Activated naive CD4-positive, alpha-beta T cell treated with anti-CD3 and anti-CD28 coated beads for 36 hours (primary cell): ENCODE measurements around the gene MYO5A. TPM values are rescaled to one million over a fixed set of nuclear protein-coding genes. Genes with fewer than 3 reads are reported as not detected.

Experiments used
- CTCF ChIA-PET: fragments of 350-600 bp; sonication (Branson Sonifier 250); formaldehyde crosslinking; loops from one replicate; lab custom pipeline; 2021; ENCODE audit warnings: antibody characterized with exemption; lab: Charles Lee
- DNase-seq: peaks from one replicate; pipeline ENCODE4 v3.0.0-alpha.2; 2020
- H3K27ac Mint-ChIP-seq: one replicate; pipeline ENCODE4 v1.8.0; 2021; ENCODE audit warnings: mild to moderate bottlenecking, mixed read lengths
- H3K27me3 Mint-ChIP-seq: one replicate; pipeline ENCODE4 v1.8.0; 2021; ENCODE audit warnings: low read depth, mixed read lengths
- H3K36me3 Mint-ChIP-seq: one replicate; pipeline ENCODE4 v1.8.0; 2021; ENCODE audit warnings: low read depth, mixed read lengths
- H3K4me1 Mint-ChIP-seq: one replicate; pipeline ENCODE4 v1.8.0; 2021; ENCODE audit warnings: low read depth, mixed read lengths
- H3K4me3 Mint-ChIP-seq: one replicate; pipeline ENCODE4 v1.8.0; 2021; ENCODE audit warnings: mild to moderate bottlenecking, moderate library complexity, mixed read lengths
- H3K9me3 Mint-ChIP-seq: one replicate; pipeline ENCODE4 v1.8.0; 2021; ENCODE audit warnings: mixed read lengths
- intact Hi-C: fragments of 100-400 bp; cut with micrococcal nuclease; formaldehyde crosslinking; loops from one replicate; pipeline ENCODE4 v1.15.1; 2023
- total RNA-seq, 2 experiments: library from RNA; stranded (reverse); gene quantifications; one replicate each; pipeline ENCODE4 v1.2.3, GENCODE V29; 2021

MYO5A gene
- total RNA-seq, 2 experiments from 2014 or later: 13.2 to 13.7 TPM

DNA sequence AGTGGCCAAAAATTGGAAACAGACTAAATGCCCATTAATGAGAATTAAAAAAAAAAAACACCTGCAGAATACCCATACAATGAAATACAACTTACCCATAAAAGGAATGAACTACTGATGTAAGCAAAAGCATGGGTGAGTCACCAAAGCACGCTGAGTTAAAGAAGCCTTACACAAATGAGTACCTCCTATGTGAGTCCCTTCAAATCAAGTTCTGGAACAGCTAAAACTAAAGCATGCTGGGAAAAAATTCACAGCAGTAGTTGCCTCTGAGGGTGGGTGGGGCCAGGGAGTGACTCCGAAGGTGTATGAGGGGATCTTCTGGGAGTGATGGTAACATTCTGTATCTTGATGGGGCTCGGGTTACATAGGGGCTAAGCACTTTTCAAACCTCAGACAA is 244.5 kb downstream of the MYO5A start:
- intact Hi-C loops: no loop called here
- no peaks in the 10 kb centered on the region for H3K36me3 Mint-ChIP-seq
- DNase-seq: peak; percentile 35
- H3K27me3 Mint-ChIP-seq: no peaks in the 10 kb centered on the region
- H3K4me1 Mint-ChIP-seq: no peaks in the 10 kb centered on the region
- no peaks in the 10 kb centered on the region for H3K9me3 Mint-ChIP-seq
- CTCF ChIA-PET: no interaction called here
- H3K27ac Mint-ChIP-seq: no peak overlapping the region
- no peak overlapping the region for H3K4me3 Mint-ChIP-seq

DNA sequence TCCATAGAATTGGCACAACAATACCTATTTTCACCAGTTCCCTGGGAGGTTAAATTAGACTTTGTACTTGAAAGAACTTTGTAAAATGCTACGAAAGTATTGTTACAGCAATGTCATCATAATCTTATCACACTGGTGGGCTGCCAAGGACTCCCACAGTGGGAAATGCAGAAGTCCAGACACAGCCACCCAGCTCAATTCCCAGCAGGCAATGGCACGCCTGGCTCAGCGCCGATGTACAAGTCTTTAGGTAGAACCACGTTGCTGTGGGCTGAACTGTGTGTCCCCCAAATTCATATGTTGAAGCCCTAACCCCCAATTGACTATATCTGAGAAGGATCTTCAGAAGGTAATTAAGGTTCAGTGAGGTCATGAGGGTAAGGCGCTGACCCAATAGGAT is 245.4 kb downstream of the MYO5A start:
- Mint-ChIP-seq H3K36me3 (no peaks in the 10 kb centered on the region), H3K27ac (no peak overlapping the region), H3K9me3 (no peaks in the 10 kb centered on the region), H3K4me1 (no peaks in the 10 kb centered on the region), H3K4me3 (no peak overlapping the region), H3K27me3 (no peaks in the 10 kb centered on the region)
- no peak for DNase-seq
- CTCF ChIA-PET: no interaction called here
- intact Hi-C loops: no loop called here

DNA sequence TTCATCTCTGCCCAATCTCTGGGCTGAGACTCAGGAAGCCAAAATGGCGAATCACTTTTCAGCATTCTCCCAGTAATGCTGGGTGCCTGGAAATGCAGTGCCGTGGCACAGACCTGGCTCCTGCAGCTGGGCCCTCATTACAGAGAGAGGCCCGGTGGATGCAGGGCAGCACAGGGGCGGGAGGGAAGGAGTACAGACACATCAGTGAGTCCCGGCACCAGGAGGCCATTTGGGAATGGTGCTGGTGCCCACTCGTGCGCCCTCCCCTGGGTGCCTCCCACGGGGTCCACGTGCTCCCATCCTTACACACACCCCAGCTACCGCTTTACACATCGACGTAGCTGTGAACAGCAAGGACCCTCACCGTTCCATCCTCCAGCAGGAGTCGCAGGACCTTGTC is 246.3 kb downstream of the MYO5A start:
- CTCF ChIA-PET: no interaction called here
- Mint-ChIP-seq H3K4me1 (no peaks in the 10 kb centered on the region), H3K36me3 (no peaks in the 10 kb centered on the region), H3K27ac (no peak overlapping the region), H3K4me3 (no peak overlapping the region), H3K9me3 (no peaks in the 10 kb centered on the region), H3K27me3 (no peaks in the 10 kb centered on the region)
- no peak for DNase-seq
- intact Hi-C loops: no loop called here

DNA sequence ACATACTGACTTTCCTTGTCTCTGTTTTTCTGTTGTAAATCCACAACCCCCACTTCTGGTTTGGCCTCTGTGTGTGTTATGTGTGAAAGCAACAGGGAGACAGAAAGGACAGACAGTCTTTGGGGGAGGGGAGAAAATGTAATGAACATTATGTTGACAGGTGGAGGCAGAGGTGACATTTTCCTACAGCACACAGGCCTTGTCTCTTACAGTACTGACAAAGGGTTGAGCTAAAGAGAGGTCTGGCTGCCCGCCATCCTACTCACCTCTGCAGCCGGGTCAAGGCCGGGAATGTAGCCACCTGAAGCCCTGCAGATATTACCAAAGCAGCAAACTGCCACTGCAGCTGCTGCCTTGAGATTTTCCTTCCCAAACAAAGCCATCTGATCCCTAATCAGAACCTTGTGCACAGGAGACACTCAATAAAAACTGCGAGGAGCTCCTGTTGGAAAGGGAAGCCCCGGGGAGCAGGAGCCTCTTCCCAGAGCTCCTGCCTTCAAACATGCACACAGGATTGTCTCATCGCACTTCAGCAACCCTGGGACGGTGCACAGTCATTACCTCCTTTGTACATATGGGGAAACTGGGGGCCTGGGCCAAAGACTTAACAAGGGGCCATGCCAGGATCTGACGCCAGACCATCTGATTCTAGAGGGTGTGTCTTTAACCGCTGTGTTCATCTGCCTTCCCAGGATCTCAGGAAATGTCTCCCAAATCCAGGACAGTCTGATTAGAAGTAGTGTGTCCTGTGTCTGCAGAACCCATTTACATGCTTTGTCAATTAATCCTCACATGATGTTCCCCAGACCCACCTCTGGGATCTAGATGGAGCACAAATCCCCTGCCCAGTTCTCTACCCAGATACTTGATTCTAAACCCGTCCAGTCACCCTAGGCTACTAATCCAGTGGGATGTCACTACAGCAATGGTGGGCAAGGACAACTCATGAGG is 247.3 kb downstream of the MYO5A start:
- Mint-ChIP-seq H3K36me3 (no peaks in the 10 kb centered on the region), H3K27ac (no peak overlapping the region), H3K9me3 (no peaks in the 10 kb centered on the region), H3K4me1 (no peaks in the 10 kb centered on the region), H3K27me3 (no peaks in the 10 kb centered on the region), H3K4me3 (no peak overlapping the region)
- intact Hi-C loops: no loop called here
- DNase-seq: no peak
- CTCF ChIA-PET: no interaction called here

DNA sequence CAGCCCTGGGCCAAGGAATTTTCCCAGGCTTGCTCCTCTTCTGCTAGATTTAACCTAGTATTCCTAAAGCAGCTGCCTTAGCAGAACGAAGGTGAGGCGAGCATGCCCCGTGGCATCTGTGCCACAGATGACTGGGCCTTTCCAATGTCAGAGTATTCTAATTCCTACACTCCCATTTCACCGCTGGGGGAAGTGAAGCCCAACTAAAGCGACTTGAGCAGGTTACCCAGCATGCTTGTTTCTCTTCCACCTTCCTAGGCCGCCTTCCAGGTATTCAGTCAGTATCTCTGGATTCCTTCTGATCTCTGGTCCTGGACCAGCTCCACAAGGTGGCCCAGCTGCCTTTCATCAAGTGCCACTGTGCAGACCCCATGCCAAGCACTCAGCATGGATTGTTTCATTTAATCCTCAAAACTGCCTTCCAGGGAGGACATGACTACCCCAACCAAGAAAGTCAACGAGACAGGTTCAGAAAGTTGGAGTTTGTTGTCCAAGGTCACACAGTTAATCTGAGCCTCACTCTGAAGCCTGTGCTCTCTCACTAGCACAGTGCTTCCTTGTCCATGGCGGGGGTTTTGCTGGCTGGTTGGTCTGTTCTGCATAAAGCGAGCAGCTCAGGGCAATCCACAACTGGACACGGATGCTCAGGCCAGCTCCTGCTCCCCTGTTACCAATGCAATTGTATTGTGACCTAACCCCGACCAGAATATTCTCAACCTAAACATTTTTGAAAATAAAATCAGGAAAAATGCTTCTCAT is 248.2 kb downstream of the MYO5A start:
- no peak for DNase-seq
- Mint-ChIP-seq H3K4me1 (no peaks in the 10 kb centered on the region), H3K36me3 (no peaks in the 10 kb centered on the region), H3K4me3 (no peak overlapping the region), H3K27ac (no peak overlapping the region), H3K27me3 (peaks cover 3% of the 10 kb centered on the region), H3K9me3 (no peaks in the 10 kb centered on the region)
- intact Hi-C loops: no loop called here
- CTCF ChIA-PET: interaction anchor here (0.5 to 1.7 kb wide), 3 partner anchors 23 to 235 kb away, joined by 3 to 9 read pairs (median 3); no protein-coding TSS in a partner anchor

DNA sequence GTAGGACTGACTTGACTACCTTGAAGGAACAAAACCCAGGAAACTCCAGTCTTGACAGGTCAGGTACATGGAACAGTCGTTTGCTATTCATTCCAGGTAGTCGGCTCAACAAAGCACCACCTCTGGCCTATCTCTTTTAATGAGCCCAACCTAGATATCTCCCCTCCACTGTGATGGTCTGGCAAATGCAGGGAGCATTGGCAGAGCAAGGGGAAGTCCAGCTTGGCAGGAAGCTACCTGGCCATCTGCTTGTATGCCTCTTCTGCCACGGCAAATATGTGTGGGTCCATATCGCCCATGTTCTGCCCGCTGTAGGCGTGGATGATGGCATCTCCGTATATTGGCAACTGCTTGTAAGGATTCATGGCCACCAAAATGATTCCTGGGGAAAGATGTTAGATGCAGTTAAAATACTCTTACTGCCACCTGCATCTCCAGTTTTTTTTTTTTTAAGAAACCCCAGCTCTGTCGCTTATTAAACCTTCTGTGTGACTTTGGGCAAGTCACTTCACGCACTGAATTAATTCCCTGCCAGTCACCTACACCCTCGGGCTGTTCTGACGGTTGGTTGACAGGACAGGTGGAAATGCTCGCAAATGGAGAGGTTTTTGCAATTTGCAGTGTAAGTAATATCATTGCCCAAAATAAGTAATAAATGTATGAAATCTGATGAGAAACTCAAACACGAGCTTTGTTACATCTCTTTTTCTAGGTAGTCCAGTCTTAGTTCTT is 249.9 kb downstream of the MYO5A start:
- Mint-ChIP-seq H3K4me3 (no peak overlapping the region), H3K36me3 (no peaks in the 10 kb centered on the region), H3K4me1 (no peaks in the 10 kb centered on the region), H3K27me3 (peaks cover 5% of the 10 kb centered on the region), H3K9me3 (no peaks in the 10 kb centered on the region), H3K27ac (no peak overlapping the region)
- intact Hi-C loops: no loop called here
- DNase-seq: no peak
- CTCF ChIA-PET: interaction anchor here (0.6 to 1.7 kb wide), 4 partner anchors 22 to 561 kb away, joined by 3 to 9 read pairs (median 4); no protein-coding TSS in a partner anchor

DNA sequence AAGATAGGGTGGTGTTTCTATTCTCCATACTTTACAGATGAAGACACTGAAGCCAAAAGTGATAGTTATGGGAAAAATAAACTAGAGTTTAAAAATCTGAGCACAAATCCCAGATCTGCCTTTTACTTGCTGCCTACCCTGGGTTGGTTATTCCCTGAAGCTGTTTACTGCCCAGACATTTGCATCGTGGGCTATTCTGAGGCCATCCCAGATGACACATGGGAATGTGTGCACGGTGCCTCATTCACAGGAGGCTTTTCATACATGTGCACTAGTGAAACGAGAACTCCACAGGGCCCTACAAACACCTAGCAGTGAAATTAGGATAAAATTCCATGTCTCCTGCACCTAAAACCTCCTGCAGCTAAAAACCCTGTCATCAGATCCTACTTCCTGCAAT is 250.5 kb downstream of the MYO5A start:
- CTCF ChIA-PET: interaction anchor here (0.6 kb wide), 1 partner anchor 22 kb away, joined by 3 read pairs; no protein-coding TSS in a partner anchor
- H3K9me3 Mint-ChIP-seq: no peaks in the 10 kb centered on the region
- no peaks in the 10 kb centered on the region for H3K36me3 Mint-ChIP-seq

DNA sequence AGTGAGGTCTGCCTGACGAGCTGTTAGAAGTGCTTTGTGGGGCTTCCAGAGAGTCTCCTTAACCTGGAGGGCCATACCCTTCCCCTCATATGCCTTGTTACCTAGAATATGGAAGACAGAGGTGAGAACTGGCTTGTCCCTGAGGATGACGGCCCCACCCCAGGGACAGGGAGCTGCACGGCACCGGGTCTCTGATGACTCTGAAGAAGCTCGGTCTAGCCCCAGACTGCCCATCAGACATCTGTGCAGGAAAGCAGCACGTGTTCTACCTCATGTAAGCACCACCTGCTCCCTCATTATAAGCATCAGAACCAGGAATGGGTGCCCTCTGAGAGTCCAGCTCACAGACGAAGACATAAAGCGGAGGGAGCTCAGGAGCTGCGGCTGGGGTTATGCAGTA is 251.1 kb downstream of the MYO5A start:
- peaks cover 5% of the 10 kb centered on the region for H3K27me3 Mint-ChIP-seq
- no peaks in the 10 kb centered on the region for H3K4me1 Mint-ChIP-seq
- CTCF ChIA-PET: interaction anchor here (0.5 kb wide), 2 partner anchors 176 to 777 kb away, joined by 3 to 4 read pairs; no protein-coding TSS in a partner anchor
- no peaks in the 10 kb centered on the region for H3K36me3 Mint-ChIP-seq
- no peaks in the 10 kb centered on the region for H3K9me3 Mint-ChIP-seq
- no peak overlapping the region for H3K4me3 Mint-ChIP-seq
- H3K27ac Mint-ChIP-seq: no peak overlapping the region
- intact Hi-C loops: no loop called here
- DNase-seq: no peak

More for the DNA sequence above, 250.5 kb downstream of the MYO5A start:
- Mint-ChIP-seq H3K4me3 (no peak overlapping the region), H3K27ac (no peak overlapping the region), H3K4me1 (no peaks in the 10 kb centered on the region), H3K27me3 (peaks cover 5% of the 10 kb centered on the region)
- DNase-seq: no peak
- intact Hi-C loops: no loop called here

DNA sequence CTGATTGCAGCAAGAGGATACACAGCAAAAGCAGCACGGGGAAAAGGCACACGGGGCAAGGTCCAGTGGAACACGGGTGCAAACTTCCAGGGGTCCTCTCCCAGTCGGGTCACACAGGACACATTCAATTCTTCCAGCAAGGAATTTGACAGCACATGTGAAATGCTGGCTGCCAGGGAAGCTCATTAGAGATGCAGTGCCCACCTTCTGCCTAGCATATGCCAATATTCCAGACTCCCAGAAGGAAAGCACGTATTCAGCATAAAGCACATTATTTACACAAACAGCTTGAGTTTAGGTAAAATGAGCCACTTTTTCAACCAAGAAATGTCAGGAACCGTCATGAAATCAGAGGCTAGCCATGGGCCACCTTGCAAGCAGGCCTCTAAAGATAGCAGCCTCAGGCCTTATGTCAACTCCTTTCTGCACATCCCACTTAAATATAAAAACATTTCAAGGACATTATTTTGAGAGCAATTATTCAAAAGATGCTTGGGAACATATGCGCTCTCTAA is 252.4 kb downstream of the MYO5A start:
- intact Hi-C loops: no loop called here
- Mint-ChIP-seq H3K27me3 (peaks cover 5% of the 10 kb centered on the region), H3K9me3 (no peaks in the 10 kb centered on the region), H3K4me3 (no peak overlapping the region), H3K27ac (no peak overlapping the region), H3K36me3 (no peaks in the 10 kb centered on the region), H3K4me1 (no peaks in the 10 kb centered on the region)
- no peak for DNase-seq
- CTCF ChIA-PET: no interaction called here

DNA sequence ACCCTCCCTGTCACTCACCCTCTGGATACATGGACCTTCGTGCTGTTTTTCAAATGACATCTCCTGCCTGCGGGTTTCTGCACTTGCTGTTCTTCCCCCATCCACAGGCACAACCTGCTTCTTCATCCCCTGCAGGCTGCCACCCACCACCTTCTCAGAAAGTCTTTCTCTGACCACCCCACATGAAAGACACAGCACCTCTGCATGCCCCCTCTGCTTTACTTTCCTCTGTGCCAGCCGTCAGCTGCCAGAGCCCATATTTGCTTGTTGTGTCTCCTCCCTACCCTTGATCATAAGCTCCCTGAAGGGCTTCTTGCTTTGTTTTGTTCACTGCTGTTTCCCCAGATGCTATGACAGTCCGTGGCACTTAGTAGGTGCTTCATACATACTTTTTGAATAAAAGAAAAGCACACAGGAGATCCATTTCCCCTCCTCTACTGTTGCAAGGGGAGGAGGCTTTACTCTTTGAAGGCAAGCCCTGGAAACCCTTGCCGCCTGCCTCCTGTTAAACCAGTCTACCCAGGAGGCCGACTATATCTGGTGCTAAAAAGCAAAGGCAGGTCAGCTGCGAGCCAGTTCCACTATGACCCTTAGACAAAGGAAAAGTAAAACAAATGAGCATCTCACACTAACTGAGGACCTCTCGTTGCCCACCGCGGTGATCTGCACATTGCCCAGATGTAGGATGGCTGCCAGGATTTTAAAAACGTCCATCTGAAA is 265.0 kb downstream of the MYO5A start:
- no peak for DNase-seq
- intact Hi-C loops: loop anchor here (2.0 kb wide), 4 partner anchors 27 to 415 kb away; partner anchors contain the start of gene ATOSA
- Mint-ChIP-seq H3K9me3 (no peaks in the 10 kb centered on the region), H3K4me1 (peaks cover 28% of the 10 kb centered on the region), H3K27me3 (no peaks in the 10 kb centered on the region), H3K27ac (no peak overlapping the region), H3K36me3 (no peaks in the 10 kb centered on the region), H3K4me3 (no peak overlapping the region)
- CTCF ChIA-PET: interaction anchor here (0.6 kb wide), 1 partner anchor 42 kb away, joined by 3 read pairs; no protein-coding TSS in a partner anchor

DNA sequence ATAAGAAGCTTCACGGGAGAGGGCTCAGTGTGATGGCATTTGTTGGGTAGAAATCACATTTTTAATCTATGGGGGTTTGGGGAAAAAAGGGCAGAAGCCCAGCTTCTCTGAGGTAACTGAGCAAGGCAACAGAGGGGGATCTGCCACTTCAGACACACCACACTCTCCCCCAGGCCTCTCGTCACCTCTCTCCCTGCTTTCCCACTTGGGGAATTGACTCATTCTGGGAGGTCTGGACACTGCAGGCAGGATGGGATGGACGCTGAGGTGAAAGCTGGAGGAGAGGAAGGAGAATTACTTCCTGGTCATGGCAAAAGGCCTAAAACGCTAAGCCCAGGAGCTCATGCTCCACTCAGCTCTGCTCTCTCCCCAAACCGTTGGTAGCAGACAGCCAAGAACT is 266.3 kb downstream of the MYO5A start:
- Mint-ChIP-seq H3K4me3 (no peak overlapping the region), H3K36me3 (no peaks in the 10 kb centered on the region), H3K27me3 (no peaks in the 10 kb centered on the region), H3K9me3 (no peaks in the 10 kb centered on the region), H3K27ac (peak overlapping the region; percentile 59), H3K4me1 (peaks cover 28% of the 10 kb centered on the region)
- intact Hi-C loops: loop anchor here (1.0 to 2.0 kb wide), 5 partner anchors 9 to 416 kb away; partner anchors contain the start of gene ATOSA
- CTCF ChIA-PET: interaction anchor here (0.9 to 1.9 kb wide), 7 partner anchors 13 to 474 kb away, joined by 3 to 5 read pairs (median 4); partner anchors contain the start of gene MYO5A
- DNase-seq: no peak
